GM18519 (cell line): ENCODE results near the gene DSC1.
"Not testable (repeated sequence)": the region's sequence is repeated elsewhere in the genome, so short reads cannot be mapped to it uniquely, and the experiment has no call there.

Experiments used
- ATAC-seq: cut with Tn5 transposase; IDR thresholded peaks from one replicate; pipeline ENCODE4 v1.9.1; 2021; ENCODE audit warnings: mild to moderate bottlenecking, moderate library complexity; ENCODE audit not compliant: unreplicated experiment, low FRiP score

DSC1 gene

DNA sequence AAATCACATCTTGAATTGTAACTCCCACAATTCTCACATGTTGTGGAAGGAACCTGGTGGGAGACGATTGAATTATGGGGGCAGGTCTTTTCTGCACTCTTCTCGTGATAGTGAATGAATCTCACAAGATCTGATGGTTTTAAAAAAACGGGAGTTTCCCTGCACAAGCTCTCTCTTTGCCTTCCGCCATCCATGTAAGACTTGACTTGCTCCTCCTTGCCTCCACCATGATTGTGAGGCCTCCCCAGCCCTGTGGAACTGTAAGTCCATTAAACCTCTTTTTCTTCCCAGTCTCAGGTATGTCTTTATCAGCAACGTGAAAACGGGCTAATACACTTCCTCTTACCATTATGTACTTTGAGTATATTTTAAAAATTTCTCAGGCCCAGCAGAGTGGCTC, 14.7 kb upstream of the DSC1 start:
- not testable (repeated sequence) for ATAC-seq

DNA sequence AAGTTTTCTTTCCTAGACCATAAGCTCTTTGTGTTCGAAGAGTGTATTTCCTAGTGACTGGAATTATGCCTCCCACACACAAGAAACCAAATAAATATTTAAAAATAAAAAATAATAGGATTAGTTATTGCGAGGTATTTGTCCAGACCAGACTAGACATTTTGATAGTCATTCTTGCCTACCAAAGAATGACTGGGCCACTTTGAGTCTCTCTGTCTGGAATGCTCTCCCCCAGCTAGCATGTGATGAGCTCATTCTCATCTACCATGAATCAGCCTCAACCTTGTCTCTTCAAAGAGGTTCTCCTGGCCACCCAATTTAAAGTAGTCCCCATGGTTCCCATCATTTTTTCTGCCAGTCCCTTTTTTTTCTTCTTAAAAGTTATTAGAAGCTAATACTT, 13.9 kb upstream of the DSC1 start:
- no peak for ATAC-seq

- no peak for ATAC-seq
These were observed 8.6 kb upstream of the DSC1 start for GRCh38 chr18:31171144-31171839.

- no peak for ATAC-seq
These were observed 7.7 kb upstream of the DSC1 start for GRCh38 chr18:31170335-31170734.

- ATAC-seq: no peak
These were observed 250 bp downstream of the DSC1 start for GRCh38 chr18:31162419-31162793.

- no peak for ATAC-seq
These were observed 768 bp downstream of the DSC1 start for GRCh38 chr18:31161757-31162418.

- no peak for ATAC-seq
These were observed 5.6 kb downstream of the DSC1 start for GRCh38 chr18:31156821-31157763.

- ATAC-seq: no peak
These were observed 7.2 kb downstream of the DSC1 start for GRCh38 chr18:31155498-31155897.

DNA sequence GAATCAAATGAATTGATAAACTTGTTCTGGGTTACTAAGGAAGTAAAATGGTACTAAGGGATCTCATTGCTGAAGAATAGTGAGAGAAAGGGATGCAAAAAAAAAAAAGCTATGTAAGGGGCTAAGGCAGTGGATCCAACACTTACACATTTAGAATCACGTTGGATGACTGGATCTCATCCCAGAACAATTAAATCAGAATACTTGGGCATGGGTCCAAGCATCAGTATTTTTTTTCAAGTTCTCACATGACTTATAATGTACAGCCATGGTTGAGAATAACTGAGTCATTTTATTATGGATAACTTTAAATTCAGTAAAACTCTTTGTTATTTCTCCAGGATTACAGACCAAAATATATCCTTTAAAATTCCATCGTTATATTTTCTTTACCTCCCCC, 8.5 kb downstream of the DSC1 start:
- no peak for ATAC-seq

DNA sequence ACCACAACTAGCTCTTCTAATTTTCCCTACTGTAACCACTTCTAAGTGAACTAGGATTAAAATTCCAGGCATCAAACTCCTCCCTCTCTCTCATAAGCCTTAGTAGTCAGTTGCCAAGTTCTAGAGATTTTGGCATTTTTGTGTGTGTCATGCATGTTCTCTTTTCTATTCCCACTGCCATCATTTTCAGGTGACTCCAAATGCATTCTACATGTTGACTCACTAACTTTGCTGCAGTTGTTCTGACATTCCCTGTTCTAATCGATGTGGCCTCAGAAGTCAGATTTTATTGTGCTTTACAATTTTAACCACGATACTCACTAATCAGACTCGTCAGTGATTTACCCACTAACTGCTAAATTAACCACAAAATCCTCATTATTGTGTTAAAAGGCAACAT, 13.3 kb downstream of the DSC1 start:
- no peak for ATAC-seq

- ATAC-seq: no peak
These were observed 14.1 kb downstream of the DSC1 start for GRCh38 chr18:31148600-31148999.

DNA sequence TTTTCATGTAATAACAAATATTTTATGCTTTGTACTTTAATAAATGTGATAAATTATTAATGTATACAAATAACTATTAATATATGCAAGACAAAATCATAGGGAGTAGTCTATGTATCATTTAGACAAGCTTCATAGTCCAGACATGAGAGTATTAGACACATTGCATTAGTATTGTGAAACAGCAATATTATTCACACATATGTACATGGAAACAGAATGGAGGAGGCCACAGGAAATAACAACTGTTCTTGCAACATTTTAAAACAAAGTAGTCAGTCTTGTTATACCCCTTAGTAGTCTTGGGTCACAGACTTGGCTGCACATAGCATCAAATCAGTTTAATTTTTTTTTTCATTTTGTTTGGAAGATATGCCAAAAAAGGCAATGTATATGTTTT, 15.8 kb downstream of the DSC1 start:
- ATAC-seq: no peak

DNA sequence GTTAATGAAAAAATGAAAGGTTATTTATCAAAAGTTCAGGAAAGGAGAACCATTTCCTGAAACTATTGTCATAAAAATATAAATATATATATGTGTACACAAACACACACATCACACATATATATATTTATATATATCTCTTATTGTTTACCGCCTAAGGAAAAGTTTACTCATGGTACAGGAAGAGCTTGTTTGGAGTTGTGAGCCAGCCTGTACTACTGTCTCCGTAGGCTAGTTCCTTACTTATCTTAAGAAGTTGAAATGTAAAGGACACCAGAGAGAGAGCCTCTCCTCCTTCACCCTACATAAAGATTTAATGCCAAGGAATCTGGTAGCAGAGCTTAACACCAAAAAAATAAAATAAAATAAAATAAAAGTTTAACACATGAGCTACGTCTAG, 19.6 kb downstream of the DSC1 start:
- no peak for ATAC-seq

GRCh38 chr18:31138709-31139108, 23.9 kb downstream of the DSC1 start:
- ATAC-seq: no peak

- ATAC-seq: no peak
These were observed 27.6 kb downstream of the DSC1 start for GRCh38 chr18:31134988-31135529.

DNA sequence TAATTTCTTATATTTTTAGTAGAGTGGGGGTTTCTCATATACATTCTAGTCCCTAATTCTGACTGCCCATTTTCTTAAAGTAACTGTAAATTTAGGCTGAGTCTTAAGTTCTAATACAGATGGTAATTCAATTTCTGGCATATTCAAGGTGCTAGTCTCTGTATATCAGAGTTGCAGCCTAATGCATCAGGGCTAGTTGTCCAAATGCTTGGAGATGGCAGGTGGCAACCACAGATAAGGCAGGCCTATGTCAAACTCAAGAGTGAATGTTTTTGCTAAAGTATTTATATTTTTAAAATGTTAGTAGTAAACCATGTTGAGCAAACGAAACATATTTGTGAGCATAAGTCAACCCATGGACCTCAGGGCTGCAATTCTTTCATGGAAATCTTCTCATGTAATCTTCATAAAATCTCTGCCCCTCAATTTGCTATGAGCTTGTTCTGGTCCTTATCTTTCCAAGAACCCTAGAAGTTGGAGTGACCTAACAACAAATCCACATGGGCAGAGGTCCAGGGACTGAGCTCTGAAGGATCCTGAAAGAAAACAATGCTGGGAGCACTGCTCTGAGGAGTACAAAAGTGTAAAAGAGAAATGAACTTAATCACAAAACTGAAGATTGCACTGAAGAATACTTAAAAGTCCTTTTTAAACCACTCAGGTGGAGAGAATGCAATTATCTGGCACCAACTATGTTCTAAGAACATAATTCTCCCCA, 33.1 kb downstream of the DSC1 start:
- ATAC-seq: no peak

DNA sequence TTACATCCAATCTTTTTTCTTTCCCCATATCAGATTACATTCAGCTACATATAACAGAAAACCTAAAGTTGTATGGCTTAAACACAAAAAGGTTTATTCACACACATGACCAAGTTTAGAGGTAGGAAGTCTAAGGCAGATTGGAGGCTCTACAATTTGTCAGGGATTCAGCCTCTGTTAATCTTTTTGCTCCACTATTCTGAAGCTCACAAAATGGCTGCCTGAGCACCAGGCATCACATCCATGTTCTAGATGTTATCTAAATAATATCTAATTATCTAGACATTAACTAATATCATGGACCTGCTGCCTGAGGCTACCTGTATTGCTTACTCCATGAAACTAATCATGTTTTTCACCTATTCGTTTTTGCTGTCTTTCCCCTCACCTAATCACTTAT, 36.8 kb downstream of the DSC1 start:
- no peak for ATAC-seq

GRCh38 chr18:31123125-31123524, 39.5 kb downstream of the DSC1 start:
- not testable (repeated sequence) for ATAC-seq

- no peak for ATAC-seq
These were observed 42.1 kb downstream of the DSC1 start for GRCh38 chr18:31120594-31120993.

- ATAC-seq: no peak
These were observed 45.6 kb downstream of the DSC1 start for GRCh38 chr18:31116853-31117595.
